Activated T-helper 17 cell treated with anti-CD3 and anti-CD28 coated beads, Interleukin-2, amount 50 U/mL, for 72 hours (primary cell): Measurements from ENCODE around the gene CTXND1. TPM values are rescaled to one million over a fixed set of nuclear protein-coding genes. Genes with fewer than 3 reads are reported as not detected.
"Not testable (repeated sequence)": the region's sequence is repeated elsewhere in the genome, so short reads cannot be mapped to it uniquely, and the experiment has no call there.

ENCODE experiments used
- ATAC-seq: fragments of 150-1000 bp; cut with Tn5 transposase; replicated peaks from 2 replicates; pipeline ENCODE4 v1.10.0; 2021; ENCODE audit warnings: mild to moderate bottlenecking, moderate library complexity
- H3K27ac Mint-ChIP-seq: one replicate; pipeline ENCODE4 v1.8.0; 2022; ENCODE audit warnings: mixed read lengths
- H3K27me3 Mint-ChIP-seq: one replicate; pipeline ENCODE4 v1.8.0; 2022; ENCODE audit warnings: mixed read lengths
- H3K36me3 Mint-ChIP-seq: one replicate; pipeline ENCODE4 v1.8.0; 2022; ENCODE audit warnings: low read depth, mild to moderate bottlenecking, mixed read lengths
- H3K4me1 Mint-ChIP-seq: one replicate; pipeline ENCODE4 v1.8.0; 2022; ENCODE audit warnings: mixed read lengths
- H3K4me3 Mint-ChIP-seq: one replicate; pipeline ENCODE4 v1.8.0; 2022; ENCODE audit warnings: mild to moderate bottlenecking, mixed read lengths
- H3K9me3 Mint-ChIP-seq: one replicate; pipeline ENCODE4 v1.8.0; 2022; ENCODE audit warnings: mixed read lengths
- total RNA-seq, 2 donors: library from RNA; stranded (reverse); gene quantifications; one replicate each; pipeline ENCODE4 v1.2.3, GENCODE V29; 2022

CTXND1 gene
- total RNA-seq, result not detected

- ATAC-seq, result no peak
- H3K36me3 Mint-ChIP-seq, result no peaks in the 10 kb centered on the region
- no peaks in the 10 kb centered on the region for H3K4me1 Mint-ChIP-seq
- H3K4me3 Mint-ChIP-seq, result peak within 1 kb of the TSS; percentile 45
- peaks cover 63% of the 10 kb centered on the region for H3K27me3 Mint-ChIP-seq
- no peak within 1 kb of the TSS for H3K27ac Mint-ChIP-seq
- no peaks in the 10 kb centered on the region for H3K9me3 Mint-ChIP-seq
These were observed at the start of gene CTXND1 for GRCh38 chr15:80252121-80252518. Gene CTXND1, minus strand, starts transcription at chr15:80252213. Its CDS starts 50,264 bp downstream, at chr15:80201949.

DNA sequence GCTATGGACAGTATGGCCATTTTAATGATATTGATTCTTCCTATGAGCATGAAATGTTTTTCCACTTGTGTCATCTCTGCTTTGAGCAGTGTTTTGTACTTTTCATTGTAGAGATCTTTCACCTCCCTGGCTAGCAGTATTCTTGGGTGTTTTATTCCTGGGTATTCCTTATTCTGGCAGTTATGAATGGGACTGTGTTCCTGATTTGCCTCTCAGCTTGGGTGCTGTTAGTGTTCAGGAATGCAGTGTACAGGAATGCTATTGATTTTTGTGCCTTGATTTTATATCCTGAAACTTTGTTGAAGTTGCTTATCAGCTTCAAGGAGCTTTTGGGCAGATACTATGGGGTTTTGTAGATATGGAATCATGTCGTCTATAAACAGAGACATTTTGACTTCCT lies 49.5 kb upstream of the CTXND1 start:
- Mint-ChIP-seq H3K27ac (no peak overlapping the region), H3K27me3 (peaks cover 22% of the 10 kb centered on the region), H3K4me1 (no peaks in the 10 kb centered on the region), H3K4me3 (no peak overlapping the region), H3K36me3 (no peaks in the 10 kb centered on the region), H3K9me3 (no peaks in the 10 kb centered on the region)
- ATAC-seq, result no peak

- ATAC-seq, H3K36me3 Mint-ChIP-seq: not testable (repeated sequence)
These were observed 43.8 kb upstream of the CTXND1 start for GRCh38 chr15:80295777-80296176.

GRCh38 chr15:80292079-80292478 lies 40.1 kb upstream of the CTXND1 start:
- no peak for ATAC-seq
- Mint-ChIP-seq H3K36me3 (no peaks in the 10 kb centered on the region), H3K27ac (no peak overlapping the region), H3K4me1 (no peaks in the 10 kb centered on the region), H3K4me3 (no peak overlapping the region), H3K9me3 (no peaks in the 10 kb centered on the region), H3K27me3 (peaks cover 17% of the 10 kb centered on the region)

More at GRCh38 chr15:80295777-80296176, 43.8 kb upstream of the CTXND1 start:
- peaks cover 21% of the 10 kb centered on the region for H3K27me3 Mint-ChIP-seq
- not testable (repeated sequence) for H3K4me3 Mint-ChIP-seq, H3K27ac Mint-ChIP-seq, H3K9me3 Mint-ChIP-seq, H3K4me1 Mint-ChIP-seq

GRCh38 chr15:80290891-80291290 lies 38.9 kb upstream of the CTXND1 start:
- not testable (repeated sequence) for H3K27ac Mint-ChIP-seq, ATAC-seq, H3K4me1 Mint-ChIP-seq, H3K36me3 Mint-ChIP-seq, H3K9me3 Mint-ChIP-seq, H3K4me3 Mint-ChIP-seq
- H3K27me3 Mint-ChIP-seq, result peaks cover 26% of the 10 kb centered on the region

- H3K9me3 Mint-ChIP-seq, result no peaks in the 10 kb centered on the region
- no peak for ATAC-seq
- H3K36me3 Mint-ChIP-seq, result no peaks in the 10 kb centered on the region
- H3K4me1 Mint-ChIP-seq, result no peaks in the 10 kb centered on the region
- H3K4me3 Mint-ChIP-seq, result peak overlapping the region; percentile 2
- no peak overlapping the region for H3K27ac Mint-ChIP-seq
- peaks cover 27% of the 10 kb centered on the region for H3K27me3 Mint-ChIP-seq
These were observed 37.8 kb upstream of the CTXND1 start for GRCh38 chr15:80289528-80290495.

DNA sequence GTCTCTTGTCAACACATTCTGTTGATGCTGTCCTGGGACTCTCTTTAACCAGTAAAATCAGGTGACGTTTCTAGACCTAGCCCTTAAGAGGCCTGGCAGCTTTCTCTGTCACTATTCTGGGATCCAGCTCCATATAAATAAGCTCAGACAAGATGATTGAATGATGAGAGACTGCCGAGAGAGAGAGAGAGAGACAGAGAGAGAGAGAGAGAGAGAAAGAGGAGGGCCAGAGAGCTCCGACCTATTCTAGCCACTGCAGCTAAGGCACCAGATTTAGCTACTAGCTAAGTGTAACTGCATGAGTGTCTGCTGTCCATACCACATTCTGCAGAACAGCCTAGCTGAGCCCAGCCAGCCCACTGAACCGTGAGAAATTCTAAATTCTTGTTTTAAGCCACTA lies 36.1 kb upstream of the CTXND1 start:
- Mint-ChIP-seq H3K27me3 (peaks cover 23% of the 10 kb centered on the region), H3K27ac (no peak overlapping the region), H3K9me3 (no peaks in the 10 kb centered on the region), H3K36me3 (no peaks in the 10 kb centered on the region), H3K4me1 (no peaks in the 10 kb centered on the region), H3K4me3 (no peak overlapping the region)
- ATAC-seq, result no peak

GRCh38 chr15:80286055-80286454 lies 34.0 kb upstream of the CTXND1 start:
- no peaks in the 10 kb centered on the region for H3K36me3 Mint-ChIP-seq
- no peaks in the 10 kb centered on the region for H3K4me1 Mint-ChIP-seq
- H3K4me3 Mint-ChIP-seq, result no peak overlapping the region
- no peaks in the 10 kb centered on the region for H3K9me3 Mint-ChIP-seq
- H3K27me3 Mint-ChIP-seq, result peaks cover 20% of the 10 kb centered on the region
- no peak overlapping the region for H3K27ac Mint-ChIP-seq
- no peak for ATAC-seq

DNA sequence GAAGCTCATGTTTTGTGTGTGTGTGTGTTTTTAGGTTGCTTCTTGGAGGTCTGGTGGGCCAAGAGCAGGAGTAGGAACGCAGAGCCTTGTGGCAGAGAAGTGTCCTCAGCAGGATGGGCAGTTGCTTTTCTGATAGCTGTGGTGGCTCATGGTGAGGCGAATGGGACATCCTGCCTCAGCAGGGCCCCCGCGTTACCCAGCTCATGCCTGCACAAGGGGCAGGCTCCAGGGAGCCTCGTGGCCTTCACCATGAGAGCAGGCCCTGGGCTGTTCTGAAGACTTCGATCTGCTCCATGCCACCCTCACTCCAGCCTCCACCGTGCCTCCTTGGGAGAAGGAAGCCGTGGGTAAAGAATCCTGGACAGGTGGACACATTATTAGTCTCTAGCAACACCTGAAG lies 33.4 kb upstream of the CTXND1 start:
- peaks cover 20% of the 10 kb centered on the region for H3K27me3 Mint-ChIP-seq
- H3K36me3 Mint-ChIP-seq, result no peaks in the 10 kb centered on the region
- no peaks in the 10 kb centered on the region for H3K9me3 Mint-ChIP-seq
- no peak for ATAC-seq
- no peak overlapping the region for H3K4me3 Mint-ChIP-seq
- no peaks in the 10 kb centered on the region for H3K4me1 Mint-ChIP-seq
- no peak overlapping the region for H3K27ac Mint-ChIP-seq

DNA sequence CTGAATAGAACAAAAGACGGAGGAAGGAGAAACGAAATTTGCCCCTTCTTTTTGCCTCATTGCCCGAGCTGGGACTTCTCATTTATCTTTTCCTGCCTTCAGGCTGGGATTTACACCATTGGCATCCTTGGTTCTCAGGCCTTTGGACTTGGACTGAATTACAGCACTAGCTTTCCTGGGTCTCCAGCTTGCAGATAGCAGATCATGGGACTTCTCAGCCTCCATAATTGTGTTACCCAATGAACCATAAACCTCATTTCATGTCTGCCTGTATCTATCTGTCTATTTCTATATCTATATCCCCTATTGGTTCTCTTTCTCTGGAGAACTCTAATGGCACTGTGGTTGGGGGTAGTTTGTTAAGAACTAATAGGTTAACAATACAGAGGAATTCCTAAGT lies 31.5 kb upstream of the CTXND1 start:
- Mint-ChIP-seq H3K27me3 (peaks cover 19% of the 10 kb centered on the region), H3K4me1 (no peaks in the 10 kb centered on the region), H3K36me3 (no peaks in the 10 kb centered on the region), H3K4me3 (no peak overlapping the region), H3K27ac (no peak overlapping the region), H3K9me3 (no peaks in the 10 kb centered on the region)
- no peak for ATAC-seq

- H3K9me3 Mint-ChIP-seq, result peaks cover 3% of the 10 kb centered on the region
- no peaks in the 10 kb centered on the region for H3K4me1 Mint-ChIP-seq
- H3K36me3 Mint-ChIP-seq, result no peaks in the 10 kb centered on the region
- no peak overlapping the region for H3K4me3 Mint-ChIP-seq
- no peak for ATAC-seq
- no peak overlapping the region for H3K27ac Mint-ChIP-seq
- H3K27me3 Mint-ChIP-seq, result peaks cover 15% of the 10 kb centered on the region
These were observed 25.1 kb upstream of the CTXND1 start for GRCh38 chr15:80277147-80277546.

DNA sequence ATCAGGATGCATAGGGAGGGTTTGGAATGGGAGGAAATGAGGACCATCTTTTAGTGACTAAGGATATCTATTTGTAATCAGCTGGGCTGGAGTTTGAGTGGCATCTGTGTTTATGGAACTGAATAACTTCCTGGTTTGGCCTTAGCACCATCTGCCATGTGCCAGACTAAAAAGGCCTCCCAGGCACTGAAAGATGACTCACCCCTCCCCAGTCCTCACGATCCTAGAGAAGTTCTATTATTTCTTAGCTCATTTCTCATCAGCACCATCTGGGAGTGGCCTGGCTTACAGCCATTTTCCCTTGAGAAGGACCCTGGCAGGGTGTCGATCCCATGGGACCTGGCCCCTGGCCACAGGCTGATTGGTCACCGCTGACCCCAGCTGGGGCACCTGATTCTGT lies 23.9 kb upstream of the CTXND1 start:
- H3K27me3 Mint-ChIP-seq, result peaks cover 24% of the 10 kb centered on the region
- no peaks in the 10 kb centered on the region for H3K4me1 Mint-ChIP-seq
- no peaks in the 10 kb centered on the region for H3K36me3 Mint-ChIP-seq
- peaks cover 3% of the 10 kb centered on the region for H3K9me3 Mint-ChIP-seq
- H3K4me3 Mint-ChIP-seq, result no peak overlapping the region
- no peak overlapping the region for H3K27ac Mint-ChIP-seq
- no peak for ATAC-seq

- H3K4me1 Mint-ChIP-seq, result no peaks in the 10 kb centered on the region
- H3K9me3 Mint-ChIP-seq, result peaks cover 3% of the 10 kb centered on the region
- H3K4me3 Mint-ChIP-seq, result no peak overlapping the region
- H3K27ac Mint-ChIP-seq, result no peak overlapping the region
- peaks cover 25% of the 10 kb centered on the region for H3K27me3 Mint-ChIP-seq
- no peak for ATAC-seq
- no peaks in the 10 kb centered on the region for H3K36me3 Mint-ChIP-seq
These were observed 23.0 kb upstream of the CTXND1 start for GRCh38 chr15:80274996-80275395.

GRCh38 chr15:80274554-80274953 lies 22.5 kb upstream of the CTXND1 start:
- Mint-ChIP-seq H3K36me3 (no peaks in the 10 kb centered on the region), H3K4me1 (no peaks in the 10 kb centered on the region), H3K27ac (no peak overlapping the region), H3K4me3 (no peak overlapping the region), H3K27me3 (peaks cover 23% of the 10 kb centered on the region), H3K9me3 (peaks cover 3% of the 10 kb centered on the region)
- no peak for ATAC-seq

DNA sequence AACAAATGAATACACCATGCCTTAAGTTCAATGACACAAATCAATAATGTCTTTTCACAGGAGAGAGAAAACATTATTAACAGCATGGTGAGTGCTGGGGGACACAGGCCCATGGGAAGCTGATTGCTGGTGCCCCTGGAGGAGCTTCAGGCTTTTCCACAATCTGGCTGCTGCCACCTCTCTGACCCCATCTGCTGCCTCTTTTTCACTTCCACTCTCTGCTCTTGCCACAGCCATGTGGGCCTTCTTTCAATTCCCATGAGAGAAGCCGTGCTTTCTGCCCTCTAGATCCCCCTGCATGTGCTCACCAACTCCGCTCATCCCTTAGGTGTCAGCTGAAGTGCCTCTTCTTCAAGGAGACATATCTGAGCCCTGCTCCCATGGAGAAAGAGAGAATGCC lies 21.0 kb upstream of the CTXND1 start:
- Mint-ChIP-seq H3K36me3 (no peaks in the 10 kb centered on the region), H3K27me3 (peaks cover 29% of the 10 kb centered on the region), H3K4me1 (no peaks in the 10 kb centered on the region), H3K4me3 (no peak overlapping the region), H3K27ac (no peak overlapping the region), H3K9me3 (peaks cover 3% of the 10 kb centered on the region)
- ATAC-seq, result no peak
